Mesendoderm (in vitro differentiated cells): ENCODE data around the gene SCN1B.

ENCODE experiments used
- DNase-seq: peaks from one replicate; pipeline ENCODE4 v3.0.0; 2013
- H2AK5ac ChIP-seq: 2 replicates; pipeline ENCODE4 v1.6.1; 2013; ENCODE audit warnings: low read length, inconsistent platforms
- H2BK120ac ChIP-seq: 2 replicates; pipeline ENCODE4 v1.6.1; 2013; ENCODE audit warnings: low read depth, mild to moderate bottlenecking, low read length, moderate library complexity, mixed read lengths
- H2BK15ac ChIP-seq: replicated peaks from 2 replicates; pipeline ENCODE4 v1.6.1; 2013; ENCODE audit warnings: low read depth, mild to moderate bottlenecking, moderate library complexity
- H2BK5ac ChIP-seq: 2 replicates; pipeline ENCODE4 v1.6.1; 2013; ENCODE audit warnings: low read length, inconsistent platforms
- H3K18ac ChIP-seq: 2 replicates; pipeline ENCODE4 v1.6.1; 2013; ENCODE audit warnings: mild to moderate bottlenecking, low read length, mixed read lengths
- H3K23ac ChIP-seq: one replicate; pipeline ENCODE4 v1.6.1; 2013; ENCODE audit warnings: low read length
- H3K27ac ChIP-seq: 2 replicates; pipeline ENCODE4 v1.5.1; 2013; ENCODE audit warnings: low read depth, mild to moderate bottlenecking, inconsistent platforms, low read length, moderate library complexity
- H3K27me3 ChIP-seq: 2 replicates; pipeline ENCODE4 v1.6.1; 2013; ENCODE audit warnings: low read length, control low read depth, mild to moderate bottlenecking, inconsistent platforms; ENCODE audit not compliant: insufficient read depth, poor library complexity
- H3K36me3 ChIP-seq: 2 replicates; pipeline ENCODE4 v1.6.1; 2013; ENCODE audit warnings: low read length, inconsistent platforms; ENCODE audit not compliant: control insufficient read depth, insufficient read depth
- H3K4ac ChIP-seq: one replicate; pipeline ENCODE4 v1.6.1; 2013; ENCODE audit warnings: low read depth, mild to moderate bottlenecking, low read length, moderate library complexity
- H3K4me1 ChIP-seq: 2 replicates; pipeline ENCODE4 v1.6.1; 2013; ENCODE audit warnings: low read depth, low read length, inconsistent platforms; ENCODE audit not compliant: control insufficient read depth
- H3K4me2 ChIP-seq: 2 replicates; pipeline ENCODE4 v1.6.1; 2013; ENCODE audit warnings: low read length
- H3K4me3 ChIP-seq: 2 replicates; pipeline ENCODE4 v1.5.1; 2013; ENCODE audit warnings: mild to moderate bottlenecking, low read length
- H3K56ac ChIP-seq: one replicate; pipeline ENCODE4 v1.6.1; 2013; ENCODE audit warnings: low read length
- H3K79me1 ChIP-seq: 2 replicates; pipeline ENCODE4 v1.6.1; 2013; ENCODE audit warnings: low read length, inconsistent platforms
- H3K79me2 ChIP-seq: 2 replicates; pipeline ENCODE4 v1.6.1; 2013; ENCODE audit warnings: mild to moderate bottlenecking, low read length; ENCODE audit not compliant: control insufficient read depth, insufficient read depth
- H3K9ac ChIP-seq: 2 replicates; pipeline ENCODE4 v1.6.1; 2013; ENCODE audit warnings: low read length, inconsistent platforms
- H4K5ac ChIP-seq: one replicate; pipeline ENCODE4 v1.6.1; 2013; ENCODE audit warnings: low read length
- H4K8ac ChIP-seq: one replicate; pipeline ENCODE4 v1.6.1; 2013; ENCODE audit warnings: low read depth, mild to moderate bottlenecking, control low read depth, low read length, moderate library complexity
- WGBS: extraction: QIAGEN DNeasy Blood & Tissue Kit; methylation state at CpG from one replicate; pipeline ENCODE4 v1.1.7; 2013; ENCODE audit warnings: low lambda C conversion rate, missing lambda C conversion rate; ENCODE audit not compliant: insufficient coverage; ENCODE audit errors: extremely low coverage; 5-methylcytosine and 5-hydroxymethylcytosine counted together

SCN1B gene

DNA sequence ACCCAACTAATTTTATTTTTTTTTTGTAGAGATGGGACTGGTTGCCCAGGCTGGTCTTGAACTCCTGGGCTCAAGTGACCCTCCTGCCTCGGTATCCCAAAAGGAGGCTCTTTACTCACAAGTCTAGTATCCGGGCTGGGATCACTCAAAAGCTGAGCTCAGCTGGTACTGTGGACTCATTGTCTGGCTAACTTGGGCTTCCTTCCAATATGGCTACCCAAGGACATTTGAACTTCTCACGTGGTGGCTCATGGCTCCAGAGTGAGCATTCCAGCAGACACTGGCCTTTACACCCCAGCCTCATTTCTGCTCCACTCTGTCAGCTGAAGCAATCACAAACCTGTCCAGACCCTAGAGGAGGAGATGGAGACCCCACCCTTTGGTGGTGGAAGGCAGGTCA is 40.2 kb downstream of the SCN1B start:
- H4K8ac ChIP-seq: no peak overlapping the region
- no CpG with 5 or more reads among the region's 3 CpGs for WGBS

DNA sequence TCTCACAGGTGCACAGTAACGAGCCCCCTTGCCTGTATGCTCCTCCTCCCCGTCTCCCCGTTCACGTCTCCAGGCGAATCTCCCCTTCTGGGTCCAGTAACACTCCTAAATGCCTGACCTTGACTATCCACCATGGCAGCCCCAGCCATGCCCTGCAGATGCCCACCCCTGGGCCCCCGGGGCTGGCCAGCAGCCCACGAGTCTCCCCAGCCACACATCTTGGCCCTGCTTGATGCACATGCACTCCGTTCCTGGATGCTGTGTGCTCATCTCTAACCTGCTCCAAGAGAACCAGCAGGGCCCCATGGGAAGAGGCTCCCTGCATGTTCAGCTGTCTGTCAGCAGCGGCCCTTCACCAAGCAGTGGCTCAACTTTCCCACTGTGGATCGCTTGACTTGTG is 43.2 kb downstream of the SCN1B start:
- H3K18ac ChIP-seq: no peak overlapping the region
- no peak overlapping the region for H2BK5ac ChIP-seq
- peaks cover 6% of the 10 kb centered on the region for H3K4me1 ChIP-seq
- no peak overlapping the region for H3K4ac ChIP-seq
- no peak overlapping the region for H2AK5ac ChIP-seq
- no peak overlapping the region for H2BK120ac ChIP-seq
- H3K9ac ChIP-seq: no peak overlapping the region
- H3K56ac ChIP-seq: no peak overlapping the region
- H3K4me3 ChIP-seq: no peak overlapping the region
- no CpG with 5 or more reads among the region's 10 CpGs for WGBS
- H3K79me2 ChIP-seq: no peaks in the 10 kb centered on the region
- H3K36me3 ChIP-seq: no peaks in the 10 kb centered on the region
- no peak for DNase-seq
- H4K8ac ChIP-seq: no peak overlapping the region
- no peak overlapping the region for H4K5ac ChIP-seq
- H3K23ac ChIP-seq: no peak overlapping the region
- no peak overlapping the region for H2BK15ac ChIP-seq
- no peak overlapping the region for H3K4me2 ChIP-seq
- H3K27me3 ChIP-seq: no peaks in the 10 kb centered on the region
- H3K79me1 ChIP-seq: no peaks in the 10 kb centered on the region
- no peak overlapping the region for H3K27ac ChIP-seq

More for the DNA sequence above, 40.2 kb downstream of the SCN1B start:
- Histone ChIP-seq H3K27me3 (no peaks in the 10 kb centered on the region), H3K27ac (no peak overlapping the region), H2BK120ac (no peak overlapping the region), H4K5ac (no peak overlapping the region), H3K4me3 (no peak overlapping the region), H3K23ac (no peak overlapping the region), H2BK5ac (no peak overlapping the region), H3K36me3 (no peaks in the 10 kb centered on the region), H3K9ac (no peak overlapping the region), H2BK15ac (no peak overlapping the region), H2AK5ac (no peak overlapping the region), H3K4me2 (no peak overlapping the region), H3K79me1 (no peaks in the 10 kb centered on the region), H3K79me2 (no peaks in the 10 kb centered on the region), H3K4ac (no peak overlapping the region), H3K56ac (no peak overlapping the region), H3K18ac (no peak overlapping the region), H3K4me1 (peaks cover 9% of the 10 kb centered on the region)
- no peak for DNase-seq

DNA sequence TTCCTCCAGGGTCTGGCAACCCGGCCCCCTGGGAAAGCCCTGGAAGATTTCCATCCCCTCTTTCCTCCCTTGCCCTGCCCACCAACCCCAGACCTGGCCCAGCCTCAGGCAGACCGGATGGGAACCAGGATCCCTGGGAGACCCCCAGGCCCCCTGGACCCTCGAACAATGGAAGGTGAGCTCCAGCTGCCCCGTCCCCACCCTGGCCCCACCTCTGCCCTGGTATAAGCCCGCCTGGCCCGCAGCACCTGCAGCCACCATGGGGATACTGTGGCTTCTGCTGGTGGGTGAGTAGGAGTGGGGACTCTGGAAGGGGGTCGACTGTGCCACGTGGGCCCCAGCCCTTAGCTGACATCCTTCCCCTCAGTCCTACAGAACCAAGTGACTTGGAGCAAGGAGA is 43.7 kb downstream of the SCN1B start:
- no peak overlapping the region for H3K9ac ChIP-seq
- H3K4me3 ChIP-seq: no peak overlapping the region
- no CpG with 5 or more reads among the region's 8 CpGs for WGBS
- no peak overlapping the region for H3K23ac ChIP-seq
- no peak overlapping the region for H3K4ac ChIP-seq
- H2AK5ac ChIP-seq: no peak overlapping the region
- no peak overlapping the region for H2BK5ac ChIP-seq
- no peaks in the 10 kb centered on the region for H3K27me3 ChIP-seq
- no peak overlapping the region for H3K27ac ChIP-seq
- no peak overlapping the region for H4K5ac ChIP-seq
- H3K56ac ChIP-seq: no peak overlapping the region
- H4K8ac ChIP-seq: no peak overlapping the region
- H3K18ac ChIP-seq: no peak overlapping the region
- H3K4me2 ChIP-seq: no peak overlapping the region
- no peak overlapping the region for H2BK15ac ChIP-seq
- peaks cover 3% of the 10 kb centered on the region for H3K4me1 ChIP-seq
- no peak overlapping the region for H2BK120ac ChIP-seq
- H3K79me2 ChIP-seq: no peaks in the 10 kb centered on the region
- DNase-seq: no peak
- H3K79me1 ChIP-seq: no peaks in the 10 kb centered on the region
- no peaks in the 10 kb centered on the region for H3K36me3 ChIP-seq

DNA sequence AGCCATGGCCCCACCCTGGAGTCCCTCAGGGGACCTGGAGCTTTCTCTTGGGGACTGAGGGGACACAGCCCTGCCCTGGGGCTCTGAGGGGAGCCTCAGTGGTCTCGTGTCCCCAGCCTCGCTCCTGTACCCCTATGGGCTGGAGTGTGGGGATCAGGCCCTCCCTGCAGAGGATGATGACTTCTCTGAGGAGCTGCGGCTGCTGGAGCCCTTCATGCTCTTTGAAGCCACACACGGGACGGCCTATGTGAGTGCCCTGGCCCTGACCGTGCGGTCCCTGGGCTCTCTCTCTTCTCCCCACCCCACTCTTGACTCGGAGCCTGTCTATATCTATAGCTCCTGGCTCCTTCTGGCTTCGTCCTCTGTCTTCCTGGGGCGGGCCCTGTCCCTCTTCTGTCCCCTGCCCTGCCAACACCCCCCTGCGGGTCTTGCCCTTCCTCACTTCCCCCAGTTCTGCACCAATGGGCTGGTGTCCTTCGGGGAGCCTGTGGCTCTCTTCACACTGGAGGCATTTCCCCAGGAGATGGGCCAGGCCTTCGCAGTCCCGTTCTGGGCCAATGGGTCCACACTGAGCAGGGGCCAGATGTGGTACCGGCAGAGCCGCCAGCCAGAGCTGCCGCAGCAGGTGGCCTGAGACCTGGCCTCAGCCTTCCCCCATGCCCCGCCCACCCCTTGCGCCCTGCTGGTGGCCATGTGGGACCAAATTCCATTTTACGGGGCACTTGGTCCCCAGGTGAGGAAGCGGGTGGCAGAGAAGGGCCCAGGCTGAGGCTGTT is 44.3 kb downstream of the SCN1B start:
- H2BK120ac ChIP-seq: no peak overlapping the region
- H3K27ac ChIP-seq: no peak overlapping the region
- WGBS: no CpG with 5 or more reads among the region's 21 CpGs
- no peaks in the 10 kb centered on the region for H3K79me1 ChIP-seq
- no peak overlapping the region for H3K4ac ChIP-seq
- H3K4me3 ChIP-seq: no peak overlapping the region
- no peak overlapping the region for H3K56ac ChIP-seq
- no peak overlapping the region for H3K23ac ChIP-seq
- no peak overlapping the region for H2BK15ac ChIP-seq
- no peak overlapping the region for H3K4me2 ChIP-seq
- no peak overlapping the region for H2AK5ac ChIP-seq
- no peak overlapping the region for H2BK5ac ChIP-seq
- no peak overlapping the region for H3K9ac ChIP-seq
- DNase-seq: no peak
- H4K5ac ChIP-seq: no peak overlapping the region
- no peak overlapping the region for H4K8ac ChIP-seq
- no peaks in the 10 kb centered on the region for H3K36me3 ChIP-seq
- no peaks in the 10 kb centered on the region for H3K79me2 ChIP-seq
- H3K18ac ChIP-seq: no peak overlapping the region
- H3K4me1 ChIP-seq: no peaks in the 10 kb centered on the region
- H3K27me3 ChIP-seq: no peaks in the 10 kb centered on the region

DNA sequence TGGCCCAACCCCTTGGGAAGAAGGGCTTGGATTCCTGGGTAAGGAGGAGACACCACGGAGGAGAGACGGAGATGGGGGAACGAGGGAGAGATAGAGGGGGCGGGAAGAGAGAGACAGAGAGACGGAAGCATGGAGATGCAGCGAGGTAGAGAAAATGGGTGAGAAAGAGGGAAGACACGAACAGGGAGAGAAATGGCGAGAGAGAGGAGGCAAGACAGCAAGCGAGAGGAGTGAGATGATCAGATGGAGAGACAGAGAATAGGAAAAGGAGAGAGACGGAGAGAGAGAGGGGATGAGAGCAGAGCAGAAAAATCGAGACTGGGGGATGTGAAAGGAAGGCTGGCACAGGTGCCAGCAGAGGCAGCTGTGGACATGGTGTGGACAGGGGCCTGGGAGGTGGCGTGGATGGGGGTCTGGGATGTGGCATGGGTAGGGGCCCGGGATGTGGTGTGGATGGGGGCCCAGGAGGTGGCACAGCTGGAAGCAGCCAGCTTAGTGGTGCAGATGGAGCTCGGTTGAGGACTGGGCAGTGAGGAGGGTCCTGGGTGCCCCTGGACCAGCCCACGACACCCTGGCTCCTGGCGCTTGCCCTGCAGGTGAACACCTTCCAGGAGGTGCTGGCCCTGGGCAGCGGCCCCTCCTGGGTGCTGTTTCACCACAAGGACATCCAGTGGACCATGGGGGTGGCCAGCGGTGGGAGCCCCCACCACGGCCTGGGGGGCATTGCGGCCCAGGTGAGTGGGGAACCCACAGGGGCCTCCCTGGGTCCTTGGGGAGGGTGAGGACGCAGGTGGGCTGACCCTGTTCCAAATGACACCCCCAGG is 45.1 kb downstream of the SCN1B start:
- Histone ChIP-seq H3K4me3 (no peak overlapping the region), H3K9ac (no peak overlapping the region), H3K36me3 (no peaks in the 10 kb centered on the region), H3K56ac (no peak overlapping the region), H3K4me1 (no peaks in the 10 kb centered on the region), H3K18ac (no peak overlapping the region), H2AK5ac (no peak overlapping the region), H3K27me3 (no peaks in the 10 kb centered on the region), H2BK120ac (no peak overlapping the region), H3K79me1 (no peaks in the 10 kb centered on the region), H3K23ac (no peak overlapping the region), H3K4ac (no peak overlapping the region), H4K8ac (no peak overlapping the region), H2BK15ac (no peak overlapping the region), H3K79me2 (no peaks in the 10 kb centered on the region), H2BK5ac (no peak overlapping the region), H4K5ac (no peak overlapping the region), H3K27ac (no peak overlapping the region), H3K4me2 (no peak overlapping the region)
- 100% methylated on average over 5 of the region's 21 CpGs for WGBS
- DNase-seq: no peak
